Stimulated activated CD8-positive, alpha-beta memory T cell treated with anti-CD3 and anti-CD28 coated beads, Interleukin-7, amount 100 ng/mL, for 48 hours (primary cell): ENCODE data around the gene CEP112.
"Not testable (repeated sequence)": the region's sequence is repeated elsewhere in the genome, so short reads cannot be mapped to it uniquely, and the experiment has no call there.

Experiments used
- DNase-seq, 2 donors: peaks; one replicate each; pipeline ENCODE4 v3.0.0-alpha.2; 2020; ENCODE audit warnings: low read depth in 1 of 2; ENCODE audit errors: extremely low read depth in 1 of 2

The CEP112 gene

DNA sequence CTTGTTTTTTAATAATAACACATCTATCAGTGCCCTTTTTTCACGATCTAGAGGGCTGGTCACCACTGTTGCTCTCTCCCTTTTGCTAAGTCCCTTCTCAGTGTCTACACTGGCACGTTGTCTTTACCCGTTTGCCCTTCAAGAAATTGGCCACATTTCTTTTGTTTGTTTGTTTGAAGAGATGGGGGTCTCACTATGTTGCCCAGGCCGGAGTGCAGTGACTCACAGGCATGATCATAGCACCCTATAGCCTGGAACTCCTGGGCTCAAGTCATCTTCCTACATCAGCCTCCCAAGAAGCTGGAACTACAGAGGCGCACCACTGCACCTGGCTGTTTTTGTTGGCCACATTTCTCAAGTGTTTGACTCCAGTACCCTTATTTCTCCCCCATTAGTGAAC is 492.5 kb downstream of the CEP112 start:
- no peak for DNase-seq

- DNase-seq = no peak
These were observed 493.4 kb downstream of the CEP112 start for GRCh38 chr17:65698381-65699061.

- DNase-seq = no peak
These were observed 494.3 kb downstream of the CEP112 start for GRCh38 chr17:65697661-65698060.

- no peak for DNase-seq
These were observed 495.1 kb downstream of the CEP112 start for GRCh38 chr17:65696739-65697394.

DNA sequence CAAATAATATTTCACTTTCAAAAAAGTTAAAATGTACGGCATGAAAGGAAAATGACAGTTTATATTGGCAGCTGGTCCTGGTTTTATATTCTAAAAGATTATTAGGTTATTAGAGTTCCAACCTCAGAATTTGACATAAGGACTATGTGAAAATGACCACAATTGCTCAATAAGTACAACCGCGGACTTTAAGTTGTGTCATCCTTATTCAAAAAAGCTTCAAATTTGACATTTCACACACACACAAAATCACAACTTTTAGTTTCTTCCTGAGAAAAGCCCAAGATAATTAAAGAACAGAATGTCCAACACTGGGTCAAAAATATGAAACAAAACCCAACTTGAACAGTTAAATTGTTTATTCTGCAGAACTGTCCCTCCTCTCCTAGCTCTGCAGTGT is 497.3 kb downstream of the CEP112 start:
- DNase-seq = no peak

DNA sequence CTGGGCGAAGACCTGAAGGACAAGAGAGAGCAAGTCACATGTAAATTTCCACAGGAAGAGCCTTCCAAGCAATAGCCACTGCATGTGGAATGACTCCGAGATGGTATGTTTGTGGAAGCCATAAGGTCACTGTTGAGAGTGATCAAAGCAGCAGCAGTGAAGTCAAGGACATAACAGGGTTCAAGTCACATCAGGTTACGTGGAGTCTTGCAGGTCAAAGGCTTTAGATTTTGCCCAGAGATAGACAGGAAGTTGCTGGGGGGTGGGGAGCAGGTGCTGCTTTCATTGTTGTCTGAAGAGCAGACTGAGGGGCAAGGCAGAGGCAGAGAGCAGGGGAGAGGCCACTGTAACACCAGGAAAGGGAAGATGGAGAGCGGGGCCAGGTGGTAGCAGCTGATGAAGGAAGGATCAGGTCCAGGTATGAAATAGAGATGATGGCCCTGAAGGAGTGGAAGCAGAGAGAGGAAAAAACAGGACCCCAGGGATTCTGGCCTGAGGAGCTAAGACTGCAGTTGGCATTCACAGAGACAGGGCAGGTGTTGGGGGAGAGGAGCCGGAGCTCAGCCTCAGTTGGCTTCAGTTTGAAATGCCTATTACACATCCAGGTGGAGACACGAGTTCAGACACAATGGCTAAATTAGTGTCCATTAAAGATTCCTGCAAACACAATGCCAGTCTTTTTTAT is 501.2 kb downstream of the CEP112 start:
- DNase-seq = no peak

GRCh38 chr17:65688307-65688706 is 503.6 kb downstream of the CEP112 start:
- no peak for DNase-seq

- DNase-seq = no peak
These were observed 506.8 kb downstream of the CEP112 start for GRCh38 chr17:65685110-65685509.

DNA sequence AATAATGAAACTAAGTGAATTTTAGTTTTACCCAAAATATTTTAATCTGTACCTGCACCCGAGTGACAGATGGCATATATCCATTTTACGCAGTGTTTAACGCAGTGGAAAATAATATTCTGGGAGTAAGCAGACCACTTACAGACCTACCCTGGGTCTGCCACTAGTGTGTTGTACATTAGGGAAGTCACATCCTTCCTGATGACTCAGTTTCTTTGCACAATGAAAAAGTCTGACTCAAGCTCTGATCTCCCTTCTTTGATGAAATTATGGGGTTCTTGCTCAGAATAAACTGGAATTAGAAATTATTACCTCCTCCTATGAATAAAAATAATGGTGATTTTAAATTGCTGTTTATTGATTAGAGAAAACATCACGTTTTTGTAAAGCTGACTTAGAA is 507.3 kb downstream of the CEP112 start:
- DNase-seq = no peak

GRCh38 chr17:65683428-65683827 is 508.5 kb downstream of the CEP112 start:
- DNase-seq = no peak

GRCh38 chr17:65681763-65682162 is 510.2 kb downstream of the CEP112 start:
- DNase-seq = not testable (repeated sequence)

GRCh38 chr17:65679165-65679845 is 512.6 kb downstream of the CEP112 start:
- DNase-seq = no peak

DNA sequence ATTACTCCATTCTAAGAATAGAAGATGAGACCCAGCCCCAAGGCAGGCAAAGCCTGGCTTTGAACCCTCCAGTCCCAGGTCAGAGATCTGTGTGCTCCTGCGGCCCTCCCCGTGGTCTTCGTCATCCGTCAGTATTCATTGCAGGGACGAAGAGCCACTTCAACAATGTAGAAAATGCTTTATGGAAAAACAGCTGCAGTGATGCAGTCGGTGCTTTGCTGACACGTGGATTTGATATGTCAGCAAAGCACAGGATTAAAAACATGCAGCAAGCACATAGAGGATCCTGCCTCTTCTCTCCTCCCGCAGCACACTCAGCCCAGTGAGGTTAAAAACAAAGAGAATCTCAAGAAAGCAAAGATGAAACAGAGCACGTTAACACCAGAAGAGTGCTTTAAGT is 513.4 kb downstream of the CEP112 start:
- no peak for DNase-seq

- no peak for DNase-seq
These were observed 514.0 kb downstream of the CEP112 start for GRCh38 chr17:65677932-65678331.

DNA sequence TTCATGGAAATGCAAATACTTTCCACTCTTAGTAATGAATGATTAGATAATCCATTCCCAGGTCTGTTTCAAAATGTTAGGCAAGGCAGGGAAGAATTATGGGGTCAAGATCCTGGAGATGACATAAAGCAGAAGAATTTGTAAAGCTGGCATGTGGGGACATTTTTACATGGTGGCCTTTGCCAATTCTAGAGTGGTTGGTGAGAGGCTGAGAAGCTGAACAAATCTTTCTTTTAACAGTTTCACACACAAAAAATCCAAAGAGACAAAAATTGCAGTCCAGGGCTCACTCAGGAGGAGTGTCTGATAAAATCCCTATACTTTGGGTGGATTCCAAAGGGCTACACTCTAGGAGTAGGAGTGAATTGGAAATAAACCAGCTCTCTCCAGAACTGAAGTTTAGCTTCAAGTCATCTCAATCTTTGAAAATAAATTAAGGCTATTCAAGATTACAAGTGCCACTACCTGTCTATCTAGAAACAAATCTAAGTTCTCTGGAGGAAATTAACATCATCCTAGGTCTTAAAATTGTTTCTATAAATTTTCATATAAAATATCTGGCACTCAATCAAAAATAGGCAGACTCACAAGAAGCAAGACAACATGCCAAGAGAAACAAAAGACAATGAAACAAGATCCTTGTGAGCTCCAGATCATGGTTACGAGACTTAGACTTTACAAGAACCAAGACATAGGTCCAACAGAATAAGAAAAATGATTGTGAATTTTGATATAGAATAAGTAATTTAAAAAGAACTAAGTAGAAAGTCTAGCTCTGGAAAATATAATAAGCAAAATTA is 517.5 kb downstream of the CEP112 start:
- no peak for DNase-seq

- no peak for DNase-seq
These were observed 521.1 kb downstream of the CEP112 start for GRCh38 chr17:65670667-65671371.

- DNase-seq = no peak
These were observed 523.7 kb downstream of the CEP112 start for GRCh38 chr17:65668211-65668610.

DNA sequence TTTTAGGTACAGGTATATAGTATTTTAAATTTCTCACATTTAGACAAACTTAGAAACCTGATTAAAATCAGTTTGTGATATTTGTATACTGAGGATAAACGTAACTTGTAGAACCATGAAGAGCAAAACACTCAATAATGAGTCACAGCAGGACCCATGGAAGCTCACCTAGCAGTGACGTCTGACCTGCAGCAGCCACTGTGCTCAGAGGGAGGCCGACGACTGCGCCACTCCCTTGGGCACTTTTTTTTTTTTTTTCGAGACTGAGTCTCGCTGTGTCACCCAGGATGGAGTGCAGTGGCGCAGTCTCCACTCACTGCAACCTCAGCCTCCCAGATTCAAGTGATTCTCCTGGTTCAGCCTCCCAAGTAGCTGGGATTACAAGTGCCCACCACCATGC is 524.3 kb downstream of the CEP112 start:
- no peak for DNase-seq

- no peak for DNase-seq
These were observed 525.0 kb downstream of the CEP112 start for GRCh38 chr17:65666876-65667321.

- no peak for DNase-seq
These were observed 526.0 kb downstream of the CEP112 start for GRCh38 chr17:65665966-65666365.
